ENCODE results near the gene EMP2.

DNA sequence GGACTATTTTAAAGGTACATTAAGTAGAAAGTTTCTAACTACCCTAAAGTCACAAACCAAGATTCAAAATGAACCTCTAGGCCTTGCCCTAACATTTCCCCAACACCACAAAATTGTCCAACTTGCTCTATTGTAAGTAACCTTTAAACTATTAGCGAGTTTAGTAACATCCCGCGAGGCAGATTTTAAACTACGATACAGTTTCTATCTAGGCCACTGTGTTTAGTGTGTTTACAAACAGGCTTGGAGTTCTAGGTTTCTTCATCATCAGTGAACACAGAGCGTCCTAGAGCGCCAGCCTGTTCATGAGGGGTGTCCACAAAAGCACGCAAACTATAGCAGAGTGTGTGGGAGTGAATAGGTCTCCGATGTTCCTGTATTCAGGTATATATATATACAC, 51.8 kb downstream of the EMP2 start:
- TF ChIP-seq, protein P1, sequence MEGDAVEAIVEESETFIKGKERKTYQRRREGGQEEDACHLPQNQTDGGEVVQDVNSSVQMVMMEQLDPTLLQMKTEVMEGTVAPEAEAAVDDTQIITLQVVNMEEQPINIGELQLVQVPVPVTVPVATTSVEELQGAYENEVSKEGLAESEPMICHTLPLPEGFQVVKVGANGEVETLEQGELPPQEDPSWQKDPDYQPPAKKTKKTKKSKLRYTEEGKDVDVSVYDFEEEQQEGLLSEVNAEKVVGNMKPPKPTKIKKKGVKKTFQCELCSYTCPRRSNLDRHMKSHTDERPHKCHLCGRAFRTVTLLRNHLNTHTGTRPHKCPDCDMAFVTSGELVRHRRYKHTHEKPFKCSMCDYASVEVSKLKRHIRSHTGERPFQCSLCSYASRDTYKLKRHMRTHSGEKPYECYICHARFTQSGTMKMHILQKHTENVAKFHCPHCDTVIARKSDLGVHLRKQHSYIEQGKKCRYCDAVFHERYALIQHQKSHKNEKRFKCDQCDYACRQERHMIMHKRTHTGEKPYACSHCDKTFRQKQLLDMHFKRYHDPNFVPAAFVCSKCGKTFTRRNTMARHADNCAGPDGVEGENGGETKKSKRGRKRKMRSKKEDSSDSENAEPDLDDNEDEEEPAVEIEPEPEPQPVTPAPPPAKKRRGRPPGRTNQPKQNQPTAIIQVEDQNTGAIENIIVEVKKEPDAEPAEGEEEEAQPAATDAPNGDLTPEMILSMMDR (IDR thresholded peaks at IDR 0.05), result no peak
- no peak for TF ChIP-seq POLR2AphosphoS5 (IDR thresholded peaks at IDR 0.05)
- no peak for TF ChIP-seq POLR2A (IDR thresholded peaks at IDR 0.05)
- TF ChIP-seq EP300 (IDR thresholded peaks at IDR 0.05), result no peak
